Keratinocyte (primary cell): ENCODE results near the gene CDH16. TPM values are rescaled to one million over a fixed set of nuclear protein-coding genes. Genes with fewer than 3 reads are reported as not detected.

Experiments used
- DNase-seq: peaks from one replicate; pipeline ENCODE4 v3.0.0-alpha.2; 2011; ENCODE audit warnings: low read depth, missing footprints, low spot score
- FAIRE-seq: peaks from 2 replicates; lab custom pipeline; 2011; peaks lifted over from hg19 to GRCh38; lab: Jason Lieb, UNC
- H2AFZ ChIP-seq: 2 replicates; pipeline ENCODE4 v1.6.0; 2012; ENCODE audit warnings: low read length, control low read depth, inconsistent platforms; ENCODE audit not compliant: control insufficient read depth
- H3K27ac ChIP-seq: 2 replicates; pipeline ENCODE4 v1.5.1; 2011; ENCODE audit warnings: low read length; ENCODE audit not compliant: control insufficient read depth, insufficient read depth
- H3K27me3 ChIP-seq: 3 replicates; pipeline ENCODE4 v1.6.0; 2011; ENCODE audit warnings: low read length; ENCODE audit not compliant: control insufficient read depth, insufficient read depth; ENCODE audit errors: extremely low read depth
- H3K36me3 ChIP-seq, 2 experiments: 2 replicates in 1 of 2; 3 replicates in 1 of 2; pipeline ENCODE4 v1.5.1; 2011; ENCODE audit warnings: low read length in 2 of 2, mild to moderate bottlenecking in 1 of 2; ENCODE audit not compliant: control insufficient read depth in 2 of 2, insufficient read depth in 2 of 2; ENCODE audit errors: extremely low read depth in 1 of 2
- H3K4me1 ChIP-seq: 3 replicates; pipeline ENCODE4 v1.5.1; 2011; ENCODE audit warnings: low read length; ENCODE audit not compliant: control insufficient read depth, insufficient read depth; ENCODE audit errors: extremely low read depth
- H3K4me2 ChIP-seq: 3 replicates; pipeline ENCODE4 v1.6.0; 2011; ENCODE audit warnings: low read depth, low read length; ENCODE audit not compliant: control insufficient read depth, insufficient read depth; ENCODE audit errors: extremely low read depth
- H3K4me3 ChIP-seq, 3 experiments: fragments of 200-600 bp in 1 of 3; sonication (generic) in 1 of 3; 2 replicates in 2 of 3; 3 replicates in 1 of 3; pipeline ENCODE4 v1.5.1; 2011 to 2016; ENCODE audit warnings: low read length in 3 of 3, mild to moderate bottlenecking in 3 of 3, control low read depth in 2 of 3, inconsistent platforms in 1 of 3, low read depth in 1 of 3, mixed read lengths in 1 of 3, mixed run types in 1 of 3, moderate library complexity in 1 of 3; ENCODE audit not compliant: control insufficient read depth in 2 of 3, insufficient read depth in 2 of 3; ENCODE audit errors: extremely low read depth in 1 of 3
- H3K79me2 ChIP-seq: 2 replicates; pipeline ENCODE4 v1.6.0; 2012; ENCODE audit warnings: low read length; ENCODE audit not compliant: control insufficient read depth, insufficient read depth
- H3K9ac ChIP-seq: 3 replicates; pipeline ENCODE4 v1.6.0; 2011; ENCODE audit warnings: low read length; ENCODE audit not compliant: control insufficient read depth, insufficient read depth; ENCODE audit errors: extremely low read depth
- H3K9me1 ChIP-seq: 3 replicates; pipeline ENCODE4 v1.6.0; 2011; ENCODE audit warnings: low read length; ENCODE audit not compliant: control insufficient read depth, insufficient read depth; ENCODE audit errors: extremely low read depth
- H3K9me3 ChIP-seq: 2 replicates; pipeline ENCODE4 v1.5.1; 2012; ENCODE audit warnings: low read depth, low read length; ENCODE audit not compliant: control insufficient read depth
- H4K20me1 ChIP-seq: 3 replicates; pipeline ENCODE4 v1.6.0; 2011; ENCODE audit warnings: low read length; ENCODE audit not compliant: control insufficient read depth, insufficient read depth; ENCODE audit errors: extremely low read depth
- EZH2 ChIP-seq: IDR thresholded peaks from one replicate; pipeline ENCODE4 v1.6.1; 2012; ENCODE audit warnings: inconsistent platforms, mild to moderate bottlenecking, low read length, moderate library complexity
- dilution Hi-C: fragments of 300-500 bp; cut with MboI; formaldehyde crosslinking; loops from one replicate; pipeline ENCODE4 v1.7.0; 2020; ENCODE audit warnings: low sequenced_read_pairs; ENCODE audit not compliant: extremely low pct_ligation_motif_present
- polyA plus RNA-seq, 5 experiments: library from polyadenylated mRNA; depleted of rRNA in 3 of 5; stranded (reverse) in 3 of 5; stranded (forward) in 1 of 5; unstranded in 1 of 5; fragments of >200 nt; gene quantifications; 1 replicate in 1 of 5; 2 replicates in 3 of 5; 3 replicates in 1 of 5; pipeline versions ENCODE4 v1.2.1 to v1.2.3, GENCODE V29; 2011 to 2012; ENCODE audit warnings: missing spikeins in 2 of 5, low read depth in 1 of 5, low replicate concordance in 1 of 5
- TF ChIP-seq, protein P1 (sequence below), 3 experiments: IDR thresholded peaks in 1 of 3; conservative IDR thresholded peaks in 1 of 3; optimal IDR thresholded peaks in 1 of 3; 2 replicates in 2 of 3; 3 replicates in 1 of 3; pipeline versions ENCODE3 to v1.5.1; 2011; ENCODE audit warnings: low read length in 3 of 3, mild to moderate bottlenecking in 3 of 3, moderate library complexity in 2 of 3, control low read depth in 1 of 3, inconsistent platforms in 1 of 3; ENCODE audit not compliant: insufficient read depth in 2 of 3; ENCODE audit errors: extremely low read depth in 1 of 3

The CDH16 gene
- polyA plus RNA-seq, 1 donor (not counting 4 experiments of a cell fraction or from before 2014, with no cell fraction given): 0.45 TPM

DNA sequence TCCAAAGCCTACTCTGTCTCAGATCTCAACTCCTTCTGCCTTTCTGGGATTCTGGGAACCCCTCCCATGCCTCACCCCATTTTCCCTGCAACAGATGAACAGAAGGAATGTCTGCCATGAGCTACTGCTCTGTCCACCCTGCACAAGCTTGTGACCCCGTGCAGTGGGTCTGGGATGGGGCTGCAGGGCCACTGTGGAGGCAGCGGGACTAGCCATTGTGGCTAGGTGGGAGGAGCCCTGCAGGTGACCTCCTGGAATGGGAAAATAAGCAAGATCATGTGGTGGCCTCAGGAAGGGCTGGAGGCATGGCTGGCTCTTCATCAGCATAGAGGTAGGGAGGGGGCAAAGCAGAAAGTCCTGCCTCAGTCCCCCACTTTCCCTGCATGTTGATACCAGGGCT lies 24.6 kb downstream of the CDH16 start:
- H3K36me3 ChIP-seq: peaks cover 0 to 1% of the 10 kb centered on the region in 2 experiments
- H3K4me2 ChIP-seq: no peak overlapping the region
- no peak overlapping the region for H3K9ac ChIP-seq
- no peak overlapping the region for H2AFZ ChIP-seq
- no peak overlapping the region for H3K4me3 ChIP-seq
- H3K9me3 ChIP-seq: no peaks in the 10 kb centered on the region
- no peaks in the 10 kb centered on the region for H3K9me1 ChIP-seq
- no peaks in the 10 kb centered on the region for H3K79me2 ChIP-seq
- H4K20me1 ChIP-seq: peaks cover 2% of the 10 kb centered on the region
- no peak overlapping the region for H3K27ac ChIP-seq
- no peak for FAIRE-seq
- peaks cover 16% of the 10 kb centered on the region for H3K4me1 ChIP-seq
- TF ChIP-seq EZH2: no peak
- TF ChIP-seq, protein P1, sequence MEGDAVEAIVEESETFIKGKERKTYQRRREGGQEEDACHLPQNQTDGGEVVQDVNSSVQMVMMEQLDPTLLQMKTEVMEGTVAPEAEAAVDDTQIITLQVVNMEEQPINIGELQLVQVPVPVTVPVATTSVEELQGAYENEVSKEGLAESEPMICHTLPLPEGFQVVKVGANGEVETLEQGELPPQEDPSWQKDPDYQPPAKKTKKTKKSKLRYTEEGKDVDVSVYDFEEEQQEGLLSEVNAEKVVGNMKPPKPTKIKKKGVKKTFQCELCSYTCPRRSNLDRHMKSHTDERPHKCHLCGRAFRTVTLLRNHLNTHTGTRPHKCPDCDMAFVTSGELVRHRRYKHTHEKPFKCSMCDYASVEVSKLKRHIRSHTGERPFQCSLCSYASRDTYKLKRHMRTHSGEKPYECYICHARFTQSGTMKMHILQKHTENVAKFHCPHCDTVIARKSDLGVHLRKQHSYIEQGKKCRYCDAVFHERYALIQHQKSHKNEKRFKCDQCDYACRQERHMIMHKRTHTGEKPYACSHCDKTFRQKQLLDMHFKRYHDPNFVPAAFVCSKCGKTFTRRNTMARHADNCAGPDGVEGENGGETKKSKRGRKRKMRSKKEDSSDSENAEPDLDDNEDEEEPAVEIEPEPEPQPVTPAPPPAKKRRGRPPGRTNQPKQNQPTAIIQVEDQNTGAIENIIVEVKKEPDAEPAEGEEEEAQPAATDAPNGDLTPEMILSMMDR (optimal IDR thresholded peaks at IDR 0.05 in 1 of 3, IDR thresholded peaks at IDR 0.05 in 1 of 3, conservative IDR thresholded peaks at IDR 0.05 in 1 of 3; ENCODE audit: extremely low read depth in 1 of 3, insufficient read depth in 2 of 3, low read length in 3 of 3): no peak
- dilution Hi-C loops: no loop called here
- no peaks in the 10 kb centered on the region for H3K27me3 ChIP-seq
- no peak for DNase-seq

GRCh38 chr16:66891797-66892196 lies 26.9 kb downstream of the CDH16 start:
- H3K4me1 ChIP-seq: peaks cover 12% of the 10 kb centered on the region
- FAIRE-seq (no peak), DNase-seq (no peak)
- no peak overlapping the region for H3K4me3 ChIP-seq
- H3K27ac ChIP-seq: no peak overlapping the region
- dilution Hi-C loops: no loop called here
- no peak for TF ChIP-seq EZH2
- TF ChIP-seq, protein P1 (optimal IDR thresholded peaks at IDR 0.05 in 1 of 3, IDR thresholded peaks at IDR 0.05 in 1 of 3, conservative IDR thresholded peaks at IDR 0.05 in 1 of 3; ENCODE audit: extremely low read depth in 1 of 3, insufficient read depth in 2 of 3, low read length in 3 of 3): no peak
- H4K20me1 ChIP-seq: peaks cover 2% of the 10 kb centered on the region
- H3K9me3 ChIP-seq: no peaks in the 10 kb centered on the region
- no peak overlapping the region for H3K9ac ChIP-seq
- H3K9me1 ChIP-seq: no peaks in the 10 kb centered on the region
- H3K79me2 ChIP-seq: peaks cover 1% of the 10 kb centered on the region
- H3K27me3 ChIP-seq: no peaks in the 10 kb centered on the region
- H3K36me3 ChIP-seq: peaks cover under 1 to 1% of the 10 kb centered on the region in 2 experiments
- H2AFZ ChIP-seq: no peak overlapping the region
- no peak overlapping the region for H3K4me2 ChIP-seq
